WTC11 (cell line): ENCODE measurements around the gene NFKB1.

ENCODE experiments used
- IRF2 ChIP-seq: sonication (generic); formaldehyde crosslinking; IDR thresholded peaks from 2 replicates; pipeline ENCODE4 v1.8.0; 2022; ENCODE audit warnings: low read depth, missing genetic modification reagents, borderline replicate concordance
- TF ChIP-seq, protein P1 (sequence below): fragments of 200-600 bp; IDR thresholded peaks from 2 replicates; pipeline ENCODE4 v1.8.0; 2022; ENCODE audit warnings: antibody characterized with exemption
- TF ChIP-seq, protein P2 (sequence below): sonication (generic); formaldehyde crosslinking; IDR thresholded peaks from 2 replicates; pipeline ENCODE4 v1.8.0; 2022; ENCODE audit warnings: mild to moderate bottlenecking, missing genetic modification reagents

DNA sequence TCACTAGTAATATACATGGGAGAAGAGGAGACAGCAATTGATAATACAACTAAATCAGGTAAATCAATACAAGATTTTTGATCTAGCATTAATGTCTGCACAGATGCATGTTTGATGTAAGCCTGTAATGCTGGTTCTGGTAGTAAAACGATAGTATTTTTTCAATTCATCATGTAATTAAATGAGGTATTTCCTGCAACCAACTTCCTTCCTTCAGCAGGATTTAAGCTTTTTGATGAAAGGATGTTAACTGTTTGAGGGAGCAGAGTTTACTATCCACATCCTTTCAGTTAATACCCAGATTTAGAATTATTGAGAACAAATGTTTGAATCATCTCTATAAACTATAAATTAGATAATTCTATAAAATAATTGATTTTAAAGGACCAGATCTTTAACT, 31.4 kb upstream of the NFKB1 start:
- TF ChIP-seq, protein P1, sequence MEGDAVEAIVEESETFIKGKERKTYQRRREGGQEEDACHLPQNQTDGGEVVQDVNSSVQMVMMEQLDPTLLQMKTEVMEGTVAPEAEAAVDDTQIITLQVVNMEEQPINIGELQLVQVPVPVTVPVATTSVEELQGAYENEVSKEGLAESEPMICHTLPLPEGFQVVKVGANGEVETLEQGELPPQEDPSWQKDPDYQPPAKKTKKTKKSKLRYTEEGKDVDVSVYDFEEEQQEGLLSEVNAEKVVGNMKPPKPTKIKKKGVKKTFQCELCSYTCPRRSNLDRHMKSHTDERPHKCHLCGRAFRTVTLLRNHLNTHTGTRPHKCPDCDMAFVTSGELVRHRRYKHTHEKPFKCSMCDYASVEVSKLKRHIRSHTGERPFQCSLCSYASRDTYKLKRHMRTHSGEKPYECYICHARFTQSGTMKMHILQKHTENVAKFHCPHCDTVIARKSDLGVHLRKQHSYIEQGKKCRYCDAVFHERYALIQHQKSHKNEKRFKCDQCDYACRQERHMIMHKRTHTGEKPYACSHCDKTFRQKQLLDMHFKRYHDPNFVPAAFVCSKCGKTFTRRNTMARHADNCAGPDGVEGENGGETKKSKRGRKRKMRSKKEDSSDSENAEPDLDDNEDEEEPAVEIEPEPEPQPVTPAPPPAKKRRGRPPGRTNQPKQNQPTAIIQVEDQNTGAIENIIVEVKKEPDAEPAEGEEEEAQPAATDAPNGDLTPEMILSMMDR, result no peak
- TF ChIP-seq, protein P2, sequence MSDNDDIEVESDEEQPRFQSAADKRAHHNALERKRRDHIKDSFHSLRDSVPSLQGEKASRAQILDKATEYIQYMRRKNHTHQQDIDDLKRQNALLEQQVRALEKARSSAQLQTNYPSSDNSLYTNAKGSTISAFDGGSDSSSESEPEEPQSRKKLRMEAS, result no peak
- TF ChIP-seq IRF2 (CRISPR knock-in tag), result no peak
